IMR-90 (cell line): ENCODE measurements around the gene TRMO. TPM values are rescaled to one million over a fixed set of nuclear protein-coding genes. Genes with fewer than 3 reads are reported as not detected.

Source experiments
- ATAC-seq: fragments of 200-7000 bp; cut with Tn5 transposase; 2 replicates; pipeline ENCODE4 v1.9.1; 2020; ENCODE audit warnings: low read depth, mild to moderate bottlenecking, moderate library complexity
- BruUV-seq: library from RNA; stranded (reverse); fragments of 400-500 nt; replicated peaks from 2 replicates; lab custom pipeline; 2021; lab: Mats Ljungman, UMichigan
- CTCF ChIA-PET: fragments of 300-600 bp; formaldehyde crosslinking; extraction: SDS; loops from one replicate; lab custom pipeline; 2021; ENCODE audit warnings: antibody characterized with exemption; lab: Yijun Ruan, JAX
- POLR2A ChIA-PET: fragments of 300-600 bp; sonication (Branson Sonifier 250); formaldehyde crosslinking; loops from one replicate; lab custom pipeline; 2022; ENCODE audit warnings: antibody characterized with exemption; ENCODE audit not compliant: unreplicated experiment; lab: Charles Lee
- DNase-seq: peaks from one replicate; pipeline ENCODE4 v3.0.0; 2013
- H2AFZ ChIP-seq: replicated peaks from 2 replicates; pipeline ENCODE3; 2013; ENCODE audit warnings: low read length, mild to moderate bottlenecking; ENCODE audit not compliant: poor library complexity
- H2AK5ac ChIP-seq: 2 replicates; pipeline ENCODE4 v1.6.1; 2013; ENCODE audit warnings: low read depth, low read length, inconsistent platforms
- H2AK9ac ChIP-seq: replicated peaks from 2 replicates; pipeline ENCODE3; 2013; ENCODE audit warnings: mild to moderate bottlenecking, low read depth, low read length, moderate library complexity; ENCODE audit not compliant: poor library complexity
- H2BK120ac ChIP-seq: 2 replicates; pipeline ENCODE4 v1.6.1; 2013; ENCODE audit warnings: low read depth, low read length, inconsistent platforms
- H2BK15ac ChIP-seq: 3 replicates; pipeline ENCODE4 v1.6.1; 2013; ENCODE audit warnings: low read depth, low read length, inconsistent platforms
- H2BK20ac ChIP-seq: 2 replicates; pipeline ENCODE4 v1.6.1; 2013; ENCODE audit warnings: low read depth, mild to moderate bottlenecking, inconsistent platforms, low read length, moderate library complexity
- H2BK5ac ChIP-seq: 2 replicates; pipeline ENCODE4 v1.6.1; 2013; ENCODE audit warnings: mild to moderate bottlenecking, low read depth, low read length, inconsistent platforms; ENCODE audit not compliant: poor library complexity, severe bottlenecking
- H3K14ac ChIP-seq: replicated peaks from 2 replicates; pipeline ENCODE4 v1.6.1; 2013; ENCODE audit warnings: low read depth, low read length, inconsistent platforms
- H3K18ac ChIP-seq: 2 replicates; pipeline ENCODE4 v1.6.1; 2013; ENCODE audit warnings: low read depth, low read length, control low read depth
- H3K23ac ChIP-seq: 2 replicates; pipeline ENCODE4 v1.6.1; 2013; ENCODE audit warnings: low read depth, low read length, inconsistent platforms
- H3K27ac ChIP-seq: 2 replicates; pipeline ENCODE4 v1.5.1; 2013; ENCODE audit warnings: mild to moderate bottlenecking, control low read depth, low read length; ENCODE audit not compliant: insufficient read depth
- H3K27me3 ChIP-seq: 2 replicates; pipeline ENCODE4 v1.6.1; 2013; ENCODE audit warnings: low read length; ENCODE audit not compliant: control insufficient read depth, insufficient read depth
- H3K36me3 ChIP-seq: 2 replicates; pipeline ENCODE4 v1.6.1; 2013; ENCODE audit warnings: low read length, mixed read lengths; ENCODE audit not compliant: control insufficient read depth, insufficient read depth
- H3K4ac ChIP-seq: 2 replicates; pipeline ENCODE4 v1.6.1; 2013; ENCODE audit warnings: low read depth, low read length, inconsistent platforms
- H3K4me1 ChIP-seq: 2 replicates; pipeline ENCODE4 v1.6.1; 2013; ENCODE audit warnings: low read length, mixed read lengths; ENCODE audit not compliant: control insufficient read depth, insufficient read depth
- H3K4me2 ChIP-seq: 2 replicates; pipeline ENCODE4 v1.6.1; 2013; ENCODE audit warnings: low read depth, mild to moderate bottlenecking, control low read depth, low read length, moderate library complexity
- H3K4me3 ChIP-seq: 2 replicates; pipeline ENCODE4 v1.5.1; 2013; ENCODE audit warnings: low read depth, mild to moderate bottlenecking, control low read depth, low read length, moderate library complexity; ENCODE audit not compliant: insufficient read depth
- H3K56ac ChIP-seq: 2 replicates; pipeline ENCODE4 v1.6.1; 2013; ENCODE audit warnings: low read length, inconsistent platforms; ENCODE audit not compliant: insufficient read depth; ENCODE audit errors: extremely low read depth
- H3K79me1 ChIP-seq, 2 experiments: 2 replicates each; pipeline ENCODE4 v1.6.1; 2013; ENCODE audit warnings: low read length in 2 of 2, inconsistent platforms in 1 of 2, low read depth in 1 of 2
- H3K9ac ChIP-seq: 2 replicates; pipeline ENCODE4 v1.6.1; 2013; ENCODE audit warnings: low read depth, low read length, control low read depth
- H3K9me1 ChIP-seq: 2 replicates; pipeline ENCODE4 v1.6.1; 2013; ENCODE audit warnings: low read length, inconsistent platforms; ENCODE audit not compliant: insufficient read depth
- H3K9me3 ChIP-seq: 2 replicates; pipeline ENCODE4 v1.6.1; 2013; ENCODE audit warnings: low read length; ENCODE audit not compliant: control insufficient read depth, insufficient read depth
- H4K20me1 ChIP-seq: 2 replicates; pipeline ENCODE4 v1.6.1; 2013; ENCODE audit warnings: low read length, inconsistent platforms; ENCODE audit not compliant: insufficient read depth
- H4K5ac ChIP-seq: 2 replicates; pipeline ENCODE4 v1.6.1; 2013; ENCODE audit warnings: mild to moderate bottlenecking, low read depth, low read length, control low read depth
- H4K8ac ChIP-seq, 2 experiments: 2 replicates each; pipeline ENCODE4 v1.6.1; 2013; ENCODE audit warnings: low read depth in 2 of 2, low read length in 2 of 2, control low read depth in 1 of 2, inconsistent platforms in 1 of 2
- H4K91ac ChIP-seq: 2 replicates; pipeline ENCODE4 v1.6.1; 2013; ENCODE audit warnings: low read depth, low read length, inconsistent platforms; ENCODE audit not compliant: insufficient read depth
- MAFK ChIP-seq: IDR thresholded peaks from 2 replicates; pipeline ENCODE4 v1.6.1; 2012; ENCODE audit warnings: low read depth, low read length, improper control_type of control experiment
- RAD21 ChIP-seq: IDR thresholded peaks from 2 replicates; pipeline ENCODE4 v1.6.1; 2012; ENCODE audit warnings: low read length, improper control_type of control experiment
- SMC3 ChIP-seq: fragments of 150-350 bp; IDR thresholded peaks from 2 replicates; pipeline ENCODE4 v1.6.1; 2016; ENCODE audit warnings: low read depth, mild to moderate bottlenecking, antibody characterized with exemption, low read length, moderate library complexity
- USF2 ChIP-seq: fragments of 150-350 bp; IDR thresholded peaks from 2 replicates; pipeline ENCODE4 v1.6.1; 2017; ENCODE audit warnings: mild to moderate bottlenecking, antibody characterized with exemption, low read length, low read depth
- WGBS, 2 experiments: methylation state at CpG; one replicate each; pipeline versions ENCODE4 v1.1.5 to v1.1.7; 2013; ENCODE audit warnings: missing lambda C conversion rate in 2 of 2; ENCODE audit not compliant: insufficient read length in 1 of 2; ENCODE audit errors: extremely low coverage in 2 of 2; 5-methylcytosine and 5-hydroxymethylcytosine counted together
- dilution Hi-C: fragments of 300-500 bp; cut with HindIII; formaldehyde crosslinking; loops from one replicate; pipeline ENCODE4 v1.14.3; 2018; ENCODE audit warnings: low sequenced_read_pairs; ENCODE audit not compliant: unreplicated experiment
- in situ Hi-C: fragments of 300-500 bp; cut with MboI; formaldehyde crosslinking; loops from 3 replicates; pipeline ENCODE4 v1.14.3; 2019; ENCODE audit warnings: low sequenced_read_pairs, inconsistent platforms, mixed read lengths
- intact Hi-C: fragments of 100-400 bp; cut with micrococcal nuclease; formaldehyde crosslinking; loops from 2 replicates; pipeline ENCODE4 v1.10.0; 2022
- polyA plus RNA-seq, 3 experiments: library from polyadenylated mRNA; depleted of rRNA; stranded (reverse); fragments of >200 nt; gene quantifications; 2 replicates each; pipeline ENCODE4 v1.2.3, GENCODE V29; 2012; ENCODE audit warnings: low replicate concordance in 1 of 3
- total RNA-seq: library from RNA; depleted of rRNA; stranded (reverse); fragments of >200 nt; gene quantifications from 2 replicates; pipeline ENCODE4 v1.2.3, GENCODE V29; 2012
- TF ChIP-seq, protein P1 (sequence below): conservative IDR thresholded peaks from 2 replicates; pipeline ENCODE4 v1.5.1; 2012; ENCODE audit warnings: mild to moderate bottlenecking, low read depth, low read length, improper control_type of control experiment

The TRMO gene
- total and polyA plus RNA-seq, 2 of the 4 experiments (the other 2 are of a cell fraction) = 10.2 to 19.9 TPM

DNA sequence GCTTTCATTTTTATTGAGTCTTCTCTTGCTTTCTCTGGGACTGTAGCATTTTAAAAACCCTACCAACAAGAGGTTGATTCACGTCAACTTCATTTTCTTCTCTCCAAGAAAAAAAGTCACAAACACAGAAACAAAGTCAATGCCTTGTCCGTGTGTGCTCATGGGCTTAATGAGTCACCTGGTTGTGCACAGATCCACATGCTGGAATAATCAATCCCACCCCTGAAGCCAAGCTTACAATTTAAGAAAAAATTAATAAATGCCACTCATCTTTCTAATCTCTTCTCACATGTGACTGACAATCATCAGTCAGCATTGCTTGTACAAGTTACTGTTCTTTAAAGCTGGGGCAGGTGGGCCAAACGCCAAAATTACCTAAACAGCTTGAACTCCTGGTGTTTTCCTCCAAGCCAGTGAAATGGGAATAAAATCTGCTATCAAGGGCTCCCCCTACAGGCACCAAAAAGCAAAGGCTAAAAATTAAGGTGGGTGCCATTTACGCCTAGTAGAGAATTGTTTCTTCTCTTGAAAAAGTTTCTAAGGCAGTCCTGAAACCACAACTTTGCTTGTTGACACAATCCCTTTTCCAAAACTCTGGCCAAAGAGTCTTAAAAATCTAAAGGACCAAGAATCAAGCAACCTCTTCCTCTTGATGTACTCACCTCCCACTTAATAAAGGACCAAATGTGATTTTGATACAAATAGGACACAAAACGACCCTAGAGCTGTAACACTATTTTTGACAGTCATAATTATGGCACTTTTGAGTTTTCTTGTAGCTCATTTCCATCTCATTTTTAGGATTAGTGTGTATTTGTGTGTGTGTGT is 21.3 kb downstream of the TRMO start:
- Histone ChIP-seq H2BK15ac (no peak overlapping the region), H2AK5ac (no peak overlapping the region), H3K9me3 (no peaks in the 10 kb centered on the region), H3K18ac (no peak overlapping the region), H4K91ac (no peak overlapping the region), H2BK20ac (no peak overlapping the region), H4K8ac (no peak overlapping the region), H3K36me3 (no peaks in the 10 kb centered on the region; the same call in 1 of the 2 replicates), H3K27ac (no peak overlapping the region), H2BK120ac (no peak overlapping the region), H3K4me1 (no peaks in the 10 kb centered on the region), H3K79me1 (peaks cover 6 to 8% of the 10 kb centered on the region in 2 experiments; a peak in 1 of 4 replicates), H4K20me1 (0 out of 2 replicates have a peak, but pooled peaks cover 3% of the 10 kb centered on the region), H2BK5ac (no peak overlapping the region), H2AFZ (no peak overlapping the region), H3K56ac (no peak overlapping the region), H3K23ac (no peak overlapping the region), H3K14ac (no peak overlapping the region), H3K9ac (no peak overlapping the region), H3K9me1 (peaks cover 2% of the 10 kb centered on the region; the same call in 1 of the 2 replicates), H3K4ac (no peak overlapping the region), H4K5ac (no peak overlapping the region), H3K27me3 (no peaks in the 10 kb centered on the region), H2AK9ac (no peak overlapping the region), H3K4me3 (no peak overlapping the region), H3K4me2 (no peak overlapping the region)
- in situ Hi-C loops = loop anchor here (5.0 kb wide), 1 partner anchor 189 kb away; no protein-coding TSS in a partner anchor
- peak; percentile 74 for ATAC-seq
- BruUV-seq = no TSS peak
- dilution Hi-C loops = no loop called here
- peak; percentile 55 for DNase-seq
- POLR2A ChIA-PET = no interaction called here
- CTCF ChIA-PET = interaction anchor here (0.7 to 1.9 kb wide), 12 partner anchors 9 to 204 kb away, joined by 3 to 9 read pairs (median 4); partner anchors contain the start of gene XPA
- intact Hi-C loops = loop anchor here (1.0 kb wide), 1 partner anchor 191 kb away; no protein-coding TSS in a partner anchor
- TF ChIP-seq MAFK = no peak
- peak; percentile 76 for TF ChIP-seq SMC3
- TF ChIP-seq RAD21 = peak; percentile 74
- TF ChIP-seq USF2 = no peak
- TF ChIP-seq, protein P1, sequence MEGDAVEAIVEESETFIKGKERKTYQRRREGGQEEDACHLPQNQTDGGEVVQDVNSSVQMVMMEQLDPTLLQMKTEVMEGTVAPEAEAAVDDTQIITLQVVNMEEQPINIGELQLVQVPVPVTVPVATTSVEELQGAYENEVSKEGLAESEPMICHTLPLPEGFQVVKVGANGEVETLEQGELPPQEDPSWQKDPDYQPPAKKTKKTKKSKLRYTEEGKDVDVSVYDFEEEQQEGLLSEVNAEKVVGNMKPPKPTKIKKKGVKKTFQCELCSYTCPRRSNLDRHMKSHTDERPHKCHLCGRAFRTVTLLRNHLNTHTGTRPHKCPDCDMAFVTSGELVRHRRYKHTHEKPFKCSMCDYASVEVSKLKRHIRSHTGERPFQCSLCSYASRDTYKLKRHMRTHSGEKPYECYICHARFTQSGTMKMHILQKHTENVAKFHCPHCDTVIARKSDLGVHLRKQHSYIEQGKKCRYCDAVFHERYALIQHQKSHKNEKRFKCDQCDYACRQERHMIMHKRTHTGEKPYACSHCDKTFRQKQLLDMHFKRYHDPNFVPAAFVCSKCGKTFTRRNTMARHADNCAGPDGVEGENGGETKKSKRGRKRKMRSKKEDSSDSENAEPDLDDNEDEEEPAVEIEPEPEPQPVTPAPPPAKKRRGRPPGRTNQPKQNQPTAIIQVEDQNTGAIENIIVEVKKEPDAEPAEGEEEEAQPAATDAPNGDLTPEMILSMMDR = peak; percentile 72
- 100% methylated on average over 1 of the region's 5 CpGs; no CpG with 5 or more reads in 1 of the 2 experiments for WGBS, 2 experiments
